Activated CD8-positive, alpha-beta T cell treated with anti-CD3 and anti-CD28 coated beads for 36 hours (primary cell): Measurements from ENCODE around the gene NME5. TPM values are rescaled to one million over a fixed set of nuclear protein-coding genes. Genes with fewer than 3 reads are reported as not detected.

ENCODE experiments used
- ATAC-seq: fragments of 200-7000 bp; cut with Tn5 transposase; one replicate; pipeline ENCODE4 v1.10.0; 2021; ENCODE audit warnings: mild to moderate bottlenecking, moderate library complexity
- CTCF ChIA-PET: fragments of 350-600 bp; sonication (Branson Sonifier 250); formaldehyde crosslinking; loops from one replicate; lab custom pipeline; 2021; ENCODE audit warnings: antibody characterized with exemption; lab: Charles Lee
- POLR2A ChIA-PET: fragments of 350-600 bp; sonication (Branson Sonifier 250); formaldehyde crosslinking; loops from one replicate; lab custom pipeline; 2021; ENCODE audit warnings: antibody characterized with exemption; lab: Charles Lee
- DNase-seq: peaks from one replicate; pipeline ENCODE4 v3.0.0-alpha.2; 2020
- H3K27ac Mint-ChIP-seq: one replicate; pipeline ENCODE4 v1.8.0; 2021; ENCODE audit warnings: mild to moderate bottlenecking, mixed read lengths
- H3K27me3 Mint-ChIP-seq: one replicate; pipeline ENCODE4 v1.8.0; 2021; ENCODE audit warnings: mixed read lengths
- H3K36me3 Mint-ChIP-seq: one replicate; pipeline ENCODE4 v1.8.0; 2021; ENCODE audit warnings: low read depth, mixed read lengths
- H3K4me1 Mint-ChIP-seq: one replicate; pipeline ENCODE4 v1.8.0; 2021; ENCODE audit warnings: low read depth, mixed read lengths
- H3K4me3 Mint-ChIP-seq: one replicate; pipeline ENCODE4 v1.8.0; 2021; ENCODE audit warnings: mild to moderate bottlenecking, moderate library complexity, mixed read lengths
- H3K9me3 Mint-ChIP-seq: one replicate; pipeline ENCODE4 v1.8.0; 2021; ENCODE audit warnings: mixed read lengths
- intact Hi-C: fragments of 100-400 bp; cut with micrococcal nuclease; formaldehyde crosslinking; loops from one replicate; pipeline ENCODE4 v1.10.0; 2022
- total RNA-seq, 2 experiments: library from RNA; stranded (reverse); gene quantifications; one replicate each; pipeline ENCODE4 v1.2.3, GENCODE V29; 2021
- TF ChIP-seq, protein P1 (sequence below): fragments of 200-600 bp; IDR thresholded peaks from one replicate; pipeline ENCODE4 v1.8.0; 2022; ENCODE audit warnings: antibody characterized with exemption, mild to moderate bottlenecking

The NME5 gene
- total RNA-seq, 2 experiments from 2014 or later, result not detected

GRCh38 chr5:138177941-138178515, 38.8 kb upstream of the NME5 start:
- Mint-ChIP-seq H3K27ac (no peak overlapping the region), H3K9me3 (no peaks in the 10 kb centered on the region), H3K36me3 (peaks cover 32% of the 10 kb centered on the region), H3K27me3 (no peaks in the 10 kb centered on the region), H3K4me1 (peaks cover 24% of the 10 kb centered on the region), H3K4me3 (no peak overlapping the region)
- TF ChIP-seq, protein P1, sequence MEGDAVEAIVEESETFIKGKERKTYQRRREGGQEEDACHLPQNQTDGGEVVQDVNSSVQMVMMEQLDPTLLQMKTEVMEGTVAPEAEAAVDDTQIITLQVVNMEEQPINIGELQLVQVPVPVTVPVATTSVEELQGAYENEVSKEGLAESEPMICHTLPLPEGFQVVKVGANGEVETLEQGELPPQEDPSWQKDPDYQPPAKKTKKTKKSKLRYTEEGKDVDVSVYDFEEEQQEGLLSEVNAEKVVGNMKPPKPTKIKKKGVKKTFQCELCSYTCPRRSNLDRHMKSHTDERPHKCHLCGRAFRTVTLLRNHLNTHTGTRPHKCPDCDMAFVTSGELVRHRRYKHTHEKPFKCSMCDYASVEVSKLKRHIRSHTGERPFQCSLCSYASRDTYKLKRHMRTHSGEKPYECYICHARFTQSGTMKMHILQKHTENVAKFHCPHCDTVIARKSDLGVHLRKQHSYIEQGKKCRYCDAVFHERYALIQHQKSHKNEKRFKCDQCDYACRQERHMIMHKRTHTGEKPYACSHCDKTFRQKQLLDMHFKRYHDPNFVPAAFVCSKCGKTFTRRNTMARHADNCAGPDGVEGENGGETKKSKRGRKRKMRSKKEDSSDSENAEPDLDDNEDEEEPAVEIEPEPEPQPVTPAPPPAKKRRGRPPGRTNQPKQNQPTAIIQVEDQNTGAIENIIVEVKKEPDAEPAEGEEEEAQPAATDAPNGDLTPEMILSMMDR, result no peak
- ChIA-PET POLR2A (interaction anchor here (0.7 to 2.0 kb wide), 7 partner anchors 8 to 365 kb away, joined by 3 to 9 read pairs (median 4); partner anchors contain the start of genes CDC25C and ETF1), CTCF (interaction anchor here (1.2 to 4.1 kb wide), 8 partner anchors 12 to 325 kb away, joined by 3 to 35 read pairs (median 4); partner anchors contain the start of gene KDM3B)
- intact Hi-C loops, result loop anchor here (2.0 kb wide), 1 partner anchor 153 kb away; the partner anchor contains the start of gene CDC25C
- ATAC-seq, result no peak
- peak; percentile 63 for DNase-seq

- H3K36me3 Mint-ChIP-seq, result peaks cover 52% of the 10 kb centered on the region
Observed at GRCh38 chr5:138170299-138170698, 31.1 kb upstream of the NME5 start.

DNA sequence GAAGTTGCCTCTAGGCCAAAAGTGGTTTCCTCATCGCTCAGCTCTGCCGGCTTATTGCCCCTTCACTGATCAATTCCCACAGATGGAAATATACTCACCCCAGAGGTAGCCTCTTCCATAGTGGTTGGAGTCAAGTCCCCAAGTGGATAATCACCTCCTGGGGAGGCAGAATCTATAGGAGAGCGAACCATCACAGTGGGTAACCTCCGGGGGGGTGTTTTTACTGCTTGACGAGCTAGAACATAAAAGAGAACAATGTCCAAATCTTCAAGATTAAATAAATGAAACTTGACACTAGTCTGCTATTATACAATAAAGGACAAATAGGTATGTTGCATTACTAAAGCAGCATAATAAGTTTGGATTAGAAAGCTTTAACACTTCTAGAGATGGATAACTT, 29.9 kb upstream of the NME5 start:
- intact Hi-C loops, result no loop called here
- TF ChIP-seq, protein P1, result no peak
- Mint-ChIP-seq H3K36me3 (peaks cover 59% of the 10 kb centered on the region), H3K4me3 (no peak overlapping the region), H3K27ac (no peak overlapping the region), H3K27me3 (no peaks in the 10 kb centered on the region), H3K4me1 (peaks cover 6% of the 10 kb centered on the region), H3K9me3 (no peaks in the 10 kb centered on the region)
- DNase-seq (no peak), ATAC-seq (no peak)
- CTCF ChIA-PET, result interaction anchor here (0.8 to 0.9 kb wide), 2 partner anchors 11 to 92 kb away, joined by 3 read pairs; no protein-coding TSS in a partner anchor
- POLR2A ChIA-PET, result no interaction called here

More at GRCh38 chr5:138170299-138170698, 31.1 kb upstream of the NME5 start:
- Mint-ChIP-seq H3K27me3 (no peaks in the 10 kb centered on the region), H3K4me3 (no peak overlapping the region), H3K27ac (no peak overlapping the region), H3K9me3 (no peaks in the 10 kb centered on the region), H3K4me1 (peaks cover 8% of the 10 kb centered on the region)
- intact Hi-C loops, result no loop called here
- ChIA-PET POLR2A (no interaction called here), CTCF (interaction anchor here (1.1 to 1.9 kb wide), 2 partner anchors 10 to 182 kb away, joined by 3 to 5 read pairs; no protein-coding TSS in a partner anchor)
- ATAC-seq (no peak), DNase-seq (no peak)
- TF ChIP-seq, protein P1, result no peak

DNA sequence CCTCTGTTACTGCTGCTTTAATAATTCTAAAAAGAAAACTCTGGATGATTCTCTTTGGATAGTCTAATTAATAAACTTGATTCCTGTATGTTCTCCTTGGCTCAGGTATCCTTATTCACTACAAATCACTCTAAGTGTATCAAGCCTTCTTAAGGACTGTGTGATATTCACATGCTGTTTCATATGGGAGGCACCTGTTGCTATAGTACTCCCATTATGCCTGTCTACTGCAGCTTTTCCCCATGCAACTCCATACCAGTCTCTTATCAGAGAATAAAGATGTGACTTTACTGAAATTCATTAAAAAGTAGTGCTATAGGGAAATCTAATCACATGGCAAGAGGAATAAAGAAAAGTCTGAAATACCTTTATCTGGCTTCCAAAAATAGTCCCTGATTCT, 24.5 kb upstream of the NME5 start:
- intact Hi-C loops, result no loop called here
- Mint-ChIP-seq H3K4me3 (no peak overlapping the region), H3K4me1 (no peaks in the 10 kb centered on the region), H3K36me3 (peaks cover 69% of the 10 kb centered on the region), H3K27me3 (no peaks in the 10 kb centered on the region), H3K9me3 (no peaks in the 10 kb centered on the region), H3K27ac (no peak overlapping the region)
- DNase-seq (no peak), ATAC-seq (no peak)
- TF ChIP-seq, protein P1, result no peak
- ChIA-PET CTCF (interaction anchor here (1.0 kb wide), 2 partner anchors 22 to 95 kb away, joined by 3 to 4 read pairs; no protein-coding TSS in a partner anchor), POLR2A (interaction anchor here (0.9 to 1.5 kb wide), 2 partner anchors 8 to 14 kb away, joined by 3 to 4 read pairs; no protein-coding TSS in a partner anchor)

GRCh38 chr5:138160706-138161105, 21.5 kb upstream of the NME5 start:
- intact Hi-C loops, result no loop called here
- Mint-ChIP-seq H3K36me3 (peaks cover 57% of the 10 kb centered on the region), H3K4me1 (no peaks in the 10 kb centered on the region), H3K4me3 (no peak overlapping the region), H3K27me3 (no peaks in the 10 kb centered on the region), H3K9me3 (no peaks in the 10 kb centered on the region), H3K27ac (no peak overlapping the region)
- POLR2A ChIA-PET, result no interaction called here
- ATAC-seq (no peak), DNase-seq (no peak)
- CTCF ChIA-PET, result no interaction called here
- TF ChIP-seq, protein P1, result no peak
